ENCODE data around the gene NUBP2. TPM values are rescaled to one million over a fixed set of nuclear protein-coding genes. Genes with fewer than 3 reads are reported as not detected.

The NUBP2 gene
- total RNA-seq, 1 experiment from 2014 or later: 76.6 TPM

GRCh38 chr16:1766701-1767100 lies 16.1 kb upstream of the NUBP2 start:
- Histone ChIP-seq H3K36me3 (ENCODE audit: insufficient read depth, low read length, poor library complexity, severe bottlenecking) (peaks cover 20% of the 10 kb centered on the region), H3K4me3 (ENCODE audit: low read depth, low read length, poor library complexity, severe bottlenecking) (no peak overlapping the region), H3K9me3 (ENCODE audit: low read depth, low read length, poor library complexity, severe bottlenecking) (no peaks in the 10 kb centered on the region), H3K27me3 (replicated peaks; ENCODE audit: insufficient read depth, low read depth, low read length, poor library complexity) (no peaks in the 10 kb centered on the region), H3K27ac (ENCODE audit: low read depth, low read length, poor library complexity, severe bottlenecking) (no peak overlapping the region), H3K4me1 (ENCODE audit: insufficient read depth, low read length, poor library complexity, severe bottlenecking) (peaks cover 4% of the 10 kb centered on the region)
- BruUV-seq (replicated peaks): no TSS peak
- ChIA-PET CTCF (no interaction called here), POLR2A (ENCODE audit: low non-redundant PET) (no interaction called here)
- no peak for DNase-seq (ENCODE audit: low spot score)
- intact Hi-C loops (cut with micrococcal nuclease; ENCODE audit: unreplicated experiment): no loop called here
- TF ChIP-seq EZH2 (IDR thresholded peaks at IDR 0.05; ENCODE audit: borderline replicate concordance, low read depth, low read length, poor library complexity, severe bottlenecking) (no peak), CTCF (conservative IDR thresholded peaks at IDR 0.05; ENCODE audit: low read depth, low read length) (no peak)

GRCh38 chr16:1767116-1767994 lies 15.4 kb upstream of the NUBP2 start:
- ChIA-PET CTCF (no interaction called here), POLR2A (ENCODE audit: low non-redundant PET) (no interaction called here)
- Histone ChIP-seq H3K9me3 (ENCODE audit: low read depth, low read length, poor library complexity, severe bottlenecking) (no peaks in the 10 kb centered on the region), H3K27ac (ENCODE audit: low read depth, low read length, poor library complexity, severe bottlenecking) (no peak overlapping the region), H3K36me3 (ENCODE audit: insufficient read depth, low read length, poor library complexity, severe bottlenecking) (peaks cover 20% of the 10 kb centered on the region), H3K4me1 (ENCODE audit: insufficient read depth, low read length, poor library complexity, severe bottlenecking) (peaks cover 4% of the 10 kb centered on the region), H3K4me3 (ENCODE audit: low read depth, low read length, poor library complexity, severe bottlenecking) (no peak overlapping the region), H3K27me3 (replicated peaks; ENCODE audit: insufficient read depth, low read depth, low read length, poor library complexity) (no peaks in the 10 kb centered on the region)
- TF ChIP-seq CTCF (conservative IDR thresholded peaks at IDR 0.05; ENCODE audit: low read depth, low read length): no peak
- TF ChIP-seq EZH2 (IDR thresholded peaks at IDR 0.05; ENCODE audit: borderline replicate concordance, low read depth, low read length, poor library complexity, severe bottlenecking): no peak
- DNase-seq (ENCODE audit: low spot score): no peak
- BruUV-seq (replicated peaks): no TSS peak
- intact Hi-C loops (cut with micrococcal nuclease; ENCODE audit: unreplicated experiment): no loop called here

- BruUV-seq (replicated peaks): no TSS peak
- H3K36me3 ChIP-seq (ENCODE audit: insufficient read depth, low read length, poor library complexity, severe bottlenecking): peaks cover 20% of the 10 kb centered on the region
Observed at GRCh38 chr16:1768061-1768766, 14.5 kb upstream of the NUBP2 start.

More at GRCh38 chr16:1768061-1768766, 14.5 kb upstream of the NUBP2 start:
- Histone ChIP-seq H3K27me3 (replicated peaks; ENCODE audit: insufficient read depth, low read depth, low read length, poor library complexity) (no peaks in the 10 kb centered on the region), H3K4me1 (ENCODE audit: insufficient read depth, low read length, poor library complexity, severe bottlenecking) (peaks cover 4% of the 10 kb centered on the region), H3K9me3 (ENCODE audit: low read depth, low read length, poor library complexity, severe bottlenecking) (no peaks in the 10 kb centered on the region), H3K4me3 (ENCODE audit: low read depth, low read length, poor library complexity, severe bottlenecking) (no peak overlapping the region), H3K27ac (ENCODE audit: low read depth, low read length, poor library complexity, severe bottlenecking) (no peak overlapping the region)
- POLR2A ChIA-PET (ENCODE audit: low non-redundant PET): no interaction called here
- no peak for DNase-seq (ENCODE audit: low spot score)
- intact Hi-C loops (cut with micrococcal nuclease; ENCODE audit: unreplicated experiment): no loop called here
- CTCF ChIA-PET: no interaction called here
- no peak for TF ChIP-seq CTCF (conservative IDR thresholded peaks at IDR 0.05; ENCODE audit: low read depth, low read length)
- TF ChIP-seq EZH2 (IDR thresholded peaks at IDR 0.05; ENCODE audit: borderline replicate concordance, low read depth, low read length, poor library complexity, severe bottlenecking): no peak
